ENCODE results near the gene PPP1R16B.
A peak's percentile ranks its signal among the peaks of the same experiment; 100 is the strongest.
"Not testable (repeated sequence)": the region's sequence is repeated elsewhere in the genome, so short reads cannot be mapped to it uniquely, and the experiment has no call there.

Gene PPP1R16B

DNA sequence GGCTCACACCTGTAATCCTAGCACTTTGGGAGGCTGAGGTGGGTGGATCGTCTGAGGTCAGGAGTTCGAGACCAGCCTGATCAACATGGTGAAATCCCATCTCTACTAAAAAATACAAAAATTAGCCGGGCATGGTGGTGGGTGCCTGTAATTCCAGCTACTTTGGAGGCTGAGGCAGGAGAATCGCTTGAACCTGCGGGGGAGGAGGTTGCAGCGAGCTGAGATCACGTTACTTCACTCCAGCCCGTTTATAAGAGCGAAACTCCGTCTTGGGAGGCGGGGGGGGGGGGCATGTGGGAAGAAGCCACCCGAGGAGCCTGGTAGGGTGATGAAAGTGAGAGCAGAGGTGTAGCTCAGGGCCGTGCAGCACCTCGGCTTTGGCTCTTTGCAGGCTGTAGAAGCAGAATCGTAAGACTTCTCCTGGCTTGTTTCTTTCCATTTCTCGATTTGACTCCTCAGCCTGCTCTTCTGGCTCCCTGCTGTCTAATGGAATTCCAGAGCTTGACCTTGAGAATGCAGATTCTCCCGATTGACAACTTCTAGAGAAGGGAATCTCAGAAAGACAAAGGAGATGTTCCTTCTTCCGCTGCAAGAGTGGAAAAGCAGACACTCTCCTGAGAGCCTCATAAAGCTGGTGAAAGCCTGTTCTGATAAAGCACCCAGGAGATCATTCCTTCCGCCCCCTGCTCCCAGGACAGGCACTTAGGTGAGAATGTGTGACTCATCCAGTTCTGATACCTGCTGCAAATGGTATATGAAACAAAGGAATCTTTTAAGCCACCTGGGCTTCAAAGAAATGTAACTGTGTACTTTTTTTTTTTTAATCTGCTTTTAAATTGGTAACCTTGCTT lies 26.0 kb upstream of the PPP1R16B start:
- no peak overlapping the region for H3K27ac ChIP-seq
- no peak for TF ChIP-seq CTCF (conservative IDR thresholded peaks at IDR 0.05)

DNA sequence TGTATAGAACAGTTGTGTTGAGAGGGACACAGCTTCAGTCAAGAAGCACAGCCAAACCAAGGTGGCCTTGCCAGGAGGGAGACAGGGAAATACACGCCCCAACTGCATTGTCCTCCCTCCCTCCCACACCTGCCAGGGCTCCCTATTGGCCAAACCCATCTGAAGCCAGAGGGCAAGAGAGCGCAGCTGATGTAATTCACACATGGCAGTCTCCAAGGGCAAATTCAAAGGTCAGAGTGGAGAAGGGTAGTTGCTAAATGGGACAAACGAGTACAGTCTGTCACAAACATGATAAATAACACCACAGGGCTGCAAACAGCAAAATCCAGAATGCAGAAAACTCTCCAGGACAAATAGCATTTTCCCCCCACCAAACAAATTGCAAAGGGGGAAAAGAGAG lies 23.2 kb upstream of the PPP1R16B start:
- H3K27ac ChIP-seq: no peak overlapping the region
- no peak for TF ChIP-seq CTCF (conservative IDR thresholded peaks at IDR 0.05)

DNA sequence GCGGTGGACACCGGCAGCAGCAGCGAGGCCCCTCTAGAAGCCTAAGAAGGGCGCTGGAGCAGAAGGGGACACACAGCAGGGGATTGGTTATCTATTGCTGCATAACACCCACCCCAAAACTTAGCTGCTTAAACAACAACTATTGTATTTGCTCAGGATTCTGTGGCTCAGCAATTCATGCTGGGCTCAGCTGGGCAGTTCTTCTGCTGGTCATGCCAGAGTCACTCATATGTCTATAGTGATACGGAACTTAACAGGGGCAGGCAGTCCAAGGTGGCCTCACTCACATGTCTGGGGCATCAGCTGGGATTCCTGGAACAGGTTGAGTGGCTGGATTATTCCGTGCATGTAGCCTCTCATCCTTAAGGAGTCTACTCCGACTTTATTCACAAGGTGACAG lies 17.6 kb upstream of the PPP1R16B start:
- no peak for TF ChIP-seq CTCF (conservative IDR thresholded peaks at IDR 0.05)
- no peak overlapping the region for H3K27ac ChIP-seq

- no peak for TF ChIP-seq CTCF (conservative IDR thresholded peaks at IDR 0.05)
- no peak overlapping the region for H3K27ac ChIP-seq
Measured at GRCh38 chr20:38789503-38790199, 15.8 kb upstream of the PPP1R16B start.

GRCh38 chr20:38790200-38791053 lies 15.1 kb upstream of the PPP1R16B start:
- H3K27ac ChIP-seq: no peak overlapping the region
- peak; percentile 85 for TF ChIP-seq CTCF (conservative IDR thresholded peaks at IDR 0.05)

DNA sequence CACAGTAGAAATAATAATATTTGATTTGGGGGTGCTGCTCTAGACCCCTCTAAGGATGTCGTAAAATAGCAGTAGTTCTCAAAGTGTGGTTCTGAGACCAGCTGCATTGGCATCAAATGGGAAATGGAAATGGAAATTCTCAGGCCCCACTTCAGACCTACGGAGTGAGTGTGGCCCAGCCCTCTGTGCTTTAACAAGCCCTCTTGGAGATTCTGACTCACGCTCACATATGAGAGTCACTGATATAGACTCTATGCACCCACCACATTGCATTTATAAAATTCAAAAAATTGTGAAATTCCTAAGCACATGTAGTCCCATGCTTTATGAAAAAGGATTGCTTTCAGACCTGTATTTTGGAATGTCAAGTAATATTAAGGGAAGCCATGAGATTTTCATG lies 14.2 kb upstream of the PPP1R16B start:
- TF ChIP-seq CTCF (conservative IDR thresholded peaks at IDR 0.05): no peak
- H3K27ac ChIP-seq: no peak overlapping the region

- TF ChIP-seq CTCF (conservative IDR thresholded peaks at IDR 0.05): no peak
- no peak overlapping the region for H3K27ac ChIP-seq
Measured at GRCh38 chr20:38791940-38792339, 13.6 kb upstream of the PPP1R16B start.

GRCh38 chr20:38794057-38794456 lies 11.4 kb upstream of the PPP1R16B start:
- H3K27ac ChIP-seq: not testable (repeated sequence)

Data from VCaP (cell line).